Activated CD4-positive, alpha-beta memory T cell treated with anti-CD3 and anti-CD28 coated beads, Interleukin-2, amount 10 ng/mL, durations not matched to agents 7 days and 5 days (primary cell): Measurements from ENCODE around the gene KIAA1614. TPM values are rescaled to one million over a fixed set of nuclear protein-coding genes. Genes with fewer than 3 reads are reported as not detected.

ENCODE experiments used
- CTCF ChIA-PET: fragments of 350-600 bp; sonication (Branson Sonifier 250); formaldehyde crosslinking; loops from one replicate; lab custom pipeline; 2021; ENCODE audit warnings: antibody characterized with exemption, inconsistent platforms; lab: Charles Lee
- POLR2A ChIA-PET: fragments of 350-600 bp; sonication (Branson Sonifier 250); formaldehyde crosslinking; loops from one replicate; lab custom pipeline; 2021; ENCODE audit warnings: antibody characterized with exemption; lab: Charles Lee
- DNase-seq: peaks from one replicate; pipeline ENCODE4 v3.0.0-alpha.2; 2020
- H3K27ac Mint-ChIP-seq: one replicate; pipeline ENCODE4 v1.8.0; 2021; ENCODE audit warnings: mild to moderate bottlenecking, mixed read lengths
- H3K27me3 Mint-ChIP-seq: one replicate; pipeline ENCODE4 v1.8.0; 2021; ENCODE audit warnings: mixed read lengths
- H3K36me3 Mint-ChIP-seq: one replicate; pipeline ENCODE4 v1.8.0; 2021; ENCODE audit warnings: low read depth, mixed read lengths
- H3K4me1 Mint-ChIP-seq: one replicate; pipeline ENCODE4 v1.8.0; 2021; ENCODE audit warnings: mixed read lengths
- H3K4me3 Mint-ChIP-seq: one replicate; pipeline ENCODE4 v1.8.0; 2021; ENCODE audit warnings: mild to moderate bottlenecking, mixed read lengths
- H3K9me3 Mint-ChIP-seq: one replicate; pipeline ENCODE4 v1.8.0; 2021; ENCODE audit warnings: mixed read lengths
- total RNA-seq, 2 experiments: library from RNA; stranded (reverse); gene quantifications; one replicate each; pipeline ENCODE4 v1.2.3, GENCODE V29; 2021

Gene KIAA1614
- total RNA-seq, 2 experiments from 2014 or later, result 0.03 to 0.13 TPM

DNA sequence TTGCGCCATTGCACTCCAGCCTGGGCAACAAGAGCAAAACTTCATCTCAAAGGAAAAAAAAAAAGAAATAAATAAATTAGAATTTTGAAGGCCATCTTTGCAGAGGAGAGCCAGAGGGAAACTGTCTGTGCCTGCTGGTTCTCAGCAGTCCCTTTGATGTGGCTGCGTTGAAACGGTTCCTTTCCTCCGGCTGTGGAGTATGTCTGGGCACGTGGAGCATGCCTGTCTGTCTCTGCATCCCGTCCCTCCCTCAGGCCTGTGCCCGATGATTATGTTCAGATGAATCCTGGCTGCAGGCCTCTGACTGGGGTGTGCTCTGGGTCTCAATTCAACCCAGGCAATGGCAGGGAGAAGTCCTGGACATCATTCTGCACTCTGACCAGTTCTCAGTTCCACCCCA lies 33.4 kb downstream of the KIAA1614 start:
- POLR2A ChIA-PET, result no interaction called here
- Mint-ChIP-seq H3K9me3 (peaks cover 29% of the 10 kb centered on the region), H3K4me1 (no peaks in the 10 kb centered on the region), H3K36me3 (peaks cover 38% of the 10 kb centered on the region), H3K4me3 (no peak overlapping the region), H3K27me3 (no peaks in the 10 kb centered on the region), H3K27ac (no peak overlapping the region)
- CTCF ChIA-PET, result no interaction called here
- no peak for DNase-seq

DNA sequence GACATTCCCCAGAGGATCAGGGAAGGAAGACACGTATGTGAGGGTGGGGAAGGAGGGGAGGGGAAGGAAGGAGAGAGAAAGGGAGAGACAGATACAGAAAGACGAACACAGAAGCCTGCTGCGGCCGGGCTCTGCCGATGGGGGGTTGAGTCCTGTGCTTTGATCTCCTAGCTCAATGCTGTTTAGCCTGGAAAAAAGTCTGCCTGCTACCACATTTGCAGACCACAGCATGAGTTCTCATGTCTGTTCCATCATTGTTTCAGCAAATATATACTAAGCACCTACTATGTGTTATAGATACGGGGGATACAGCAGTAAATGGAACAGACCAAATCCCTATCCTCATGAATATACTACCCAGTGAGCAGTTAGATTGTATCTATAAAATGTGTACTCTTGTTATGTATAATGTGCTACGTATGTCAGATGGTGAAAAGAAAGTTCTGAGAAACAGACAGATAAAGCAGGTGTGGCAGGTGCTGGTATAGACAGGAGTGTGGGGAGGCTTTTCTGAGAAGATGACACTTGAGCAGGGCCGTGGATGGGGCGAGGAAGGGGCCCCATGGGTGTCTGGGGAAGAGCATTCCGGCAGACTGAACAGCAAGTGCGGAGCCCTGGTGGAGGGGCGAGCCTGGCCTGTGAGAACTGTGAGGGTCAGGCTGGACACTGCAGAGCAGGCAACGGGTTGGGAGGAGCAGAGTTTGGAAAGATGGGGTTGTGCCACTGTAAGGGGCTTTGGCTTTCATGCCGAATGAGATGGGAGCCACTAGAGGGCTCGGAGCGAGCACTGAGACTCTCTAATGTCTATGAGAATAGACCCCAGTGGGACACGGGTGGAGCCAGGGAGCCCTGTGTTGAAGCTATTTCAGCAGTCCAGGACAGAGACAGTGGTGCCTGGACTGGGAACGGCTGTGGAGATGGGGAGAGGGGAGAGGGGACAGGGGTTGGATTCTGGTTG lies 34.1 kb downstream of the KIAA1614 start:
- DNase-seq, result no peak
- ChIA-PET POLR2A (no interaction called here), CTCF (no interaction called here)
- no peak overlapping the region for H3K4me3 Mint-ChIP-seq
- H3K36me3 Mint-ChIP-seq, result peaks cover 38% of the 10 kb centered on the region
- H3K4me1 Mint-ChIP-seq, result no peaks in the 10 kb centered on the region
- no peak overlapping the region for H3K27ac Mint-ChIP-seq
- H3K9me3 Mint-ChIP-seq, result peaks cover 29% of the 10 kb centered on the region
- H3K27me3 Mint-ChIP-seq, result no peaks in the 10 kb centered on the region

DNA sequence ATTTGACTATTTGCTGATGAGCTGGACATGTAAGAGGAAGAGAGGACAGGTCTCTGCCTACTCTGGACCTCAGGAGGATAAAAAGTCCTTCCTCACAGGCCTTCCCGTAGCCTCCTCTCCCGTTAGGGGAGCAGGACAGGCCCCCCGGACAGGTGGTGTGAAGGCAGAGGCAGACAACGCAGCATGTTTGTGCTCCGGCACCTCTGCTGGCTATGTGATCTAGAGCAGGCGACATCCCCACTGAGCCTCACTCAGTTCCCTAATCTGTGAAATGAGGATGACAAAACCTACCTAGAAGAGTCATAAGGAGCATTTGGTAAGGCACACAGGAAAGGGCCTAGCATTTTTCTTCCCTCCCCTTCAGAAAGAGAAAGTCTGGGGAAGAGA lies 34.8 kb downstream of the KIAA1614 start:
- H3K4me3 Mint-ChIP-seq, result no peak overlapping the region
- no peaks in the 10 kb centered on the region for H3K4me1 Mint-ChIP-seq
- H3K27ac Mint-ChIP-seq, result no peak overlapping the region
- no peak for DNase-seq
- POLR2A ChIA-PET, result no interaction called here
- H3K36me3 Mint-ChIP-seq, result peaks cover 38% of the 10 kb centered on the region
- H3K9me3 Mint-ChIP-seq, result peaks cover 29% of the 10 kb centered on the region
- CTCF ChIA-PET, result no interaction called here
- H3K27me3 Mint-ChIP-seq, result no peaks in the 10 kb centered on the region

DNA sequence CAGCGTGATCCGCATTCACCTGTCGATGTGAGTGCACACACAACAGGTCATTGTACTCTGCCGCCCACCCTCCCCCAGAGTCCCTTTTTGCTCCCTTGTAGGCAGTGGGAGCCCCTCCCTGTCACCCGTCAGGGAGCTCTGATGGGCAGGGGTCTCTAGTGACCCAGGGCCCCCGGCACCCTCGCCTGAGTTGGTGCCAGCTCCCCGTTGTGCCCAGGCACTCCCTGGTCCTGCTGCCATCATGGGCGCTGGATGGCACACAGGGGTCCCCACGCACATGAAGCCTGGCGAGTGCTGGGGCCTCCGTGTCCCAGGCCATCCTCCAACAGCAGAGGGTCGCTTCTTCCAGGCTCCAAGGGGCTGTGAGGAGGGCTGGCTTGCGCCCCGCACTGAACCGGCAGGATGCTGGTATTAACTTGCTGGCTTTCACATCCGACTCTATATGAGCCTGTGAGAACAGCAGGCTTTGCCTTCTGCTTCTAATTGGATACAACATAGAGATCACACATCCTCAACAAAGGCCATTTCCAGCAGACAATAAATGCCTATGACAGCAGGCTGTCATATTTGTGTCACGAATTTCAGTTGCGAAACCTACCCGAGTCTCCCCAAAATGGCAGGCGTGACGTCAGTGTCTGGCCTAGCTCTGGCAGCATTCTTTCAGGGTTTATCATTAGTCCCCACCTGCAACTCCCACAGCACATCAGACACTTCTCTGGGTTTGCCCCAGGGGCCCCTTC lies 35.4 kb downstream of the KIAA1614 start:
- ChIA-PET CTCF (no interaction called here), POLR2A (no interaction called here)
- H3K9me3 Mint-ChIP-seq, result peaks cover 29% of the 10 kb centered on the region
- H3K27ac Mint-ChIP-seq, result no peak overlapping the region
- H3K36me3 Mint-ChIP-seq, result peaks cover 38% of the 10 kb centered on the region
- H3K4me3 Mint-ChIP-seq, result no peak overlapping the region
- no peaks in the 10 kb centered on the region for H3K4me1 Mint-ChIP-seq
- no peak for DNase-seq
- no peaks in the 10 kb centered on the region for H3K27me3 Mint-ChIP-seq

DNA sequence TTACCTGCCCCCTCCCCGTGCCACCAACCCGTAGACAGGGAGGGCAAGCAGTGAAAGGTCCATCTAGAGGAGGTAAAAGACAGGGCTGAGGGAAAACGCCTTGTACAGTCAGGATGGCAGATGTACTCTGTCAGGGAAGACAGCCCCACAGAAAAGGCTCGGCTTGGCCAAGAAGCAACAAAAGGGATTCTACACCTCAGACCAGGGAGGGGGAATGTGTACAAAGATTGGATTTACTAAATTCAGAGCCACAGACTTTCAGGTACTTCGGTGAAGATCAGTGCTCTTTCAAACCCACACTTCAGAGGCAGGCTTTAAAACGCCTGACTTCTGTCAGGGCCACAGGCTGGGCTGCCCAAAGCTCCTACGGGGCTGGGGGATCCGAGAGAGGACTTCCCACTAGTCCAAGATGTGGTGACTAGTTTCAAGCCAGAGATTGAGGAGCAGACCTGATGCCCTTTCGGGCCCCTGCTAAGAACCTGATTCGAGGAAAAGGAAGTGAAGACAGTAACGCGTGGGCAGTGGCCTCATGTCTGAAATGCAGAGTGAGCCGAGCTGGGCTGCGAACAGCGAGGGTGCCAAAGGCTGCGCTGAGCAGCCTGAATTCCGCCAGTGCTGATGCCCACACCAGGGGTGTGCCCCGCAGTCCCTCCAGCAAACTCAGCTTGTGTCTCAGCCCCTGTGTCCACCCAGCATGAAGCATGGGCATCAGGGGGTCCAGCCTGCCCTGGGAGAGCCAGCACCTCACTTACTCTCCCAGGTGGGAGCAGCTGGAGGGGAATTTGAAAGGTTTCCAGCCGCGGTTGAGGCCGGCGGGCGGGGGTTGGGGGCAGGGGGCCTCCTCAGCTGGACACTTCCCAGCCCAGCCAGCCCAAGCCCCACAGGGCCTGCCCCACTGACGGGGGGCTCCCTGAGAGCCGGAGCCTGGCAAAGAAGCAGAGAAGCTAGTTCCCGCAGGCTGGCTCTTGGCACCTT lies 36.2 kb downstream of the KIAA1614 start:
- Mint-ChIP-seq H3K4me1 (peaks cover 3% of the 10 kb centered on the region), H3K9me3 (peaks cover 29% of the 10 kb centered on the region), H3K4me3 (no peak overlapping the region), H3K36me3 (peaks cover 38% of the 10 kb centered on the region), H3K27ac (no peak overlapping the region), H3K27me3 (no peaks in the 10 kb centered on the region)
- ChIA-PET CTCF (no interaction called here), POLR2A (interaction anchor here (0.7 kb wide), 1 partner anchor 69 kb away, joined by 3 read pairs; no protein-coding TSS in a partner anchor)
- DNase-seq, result no peak

DNA sequence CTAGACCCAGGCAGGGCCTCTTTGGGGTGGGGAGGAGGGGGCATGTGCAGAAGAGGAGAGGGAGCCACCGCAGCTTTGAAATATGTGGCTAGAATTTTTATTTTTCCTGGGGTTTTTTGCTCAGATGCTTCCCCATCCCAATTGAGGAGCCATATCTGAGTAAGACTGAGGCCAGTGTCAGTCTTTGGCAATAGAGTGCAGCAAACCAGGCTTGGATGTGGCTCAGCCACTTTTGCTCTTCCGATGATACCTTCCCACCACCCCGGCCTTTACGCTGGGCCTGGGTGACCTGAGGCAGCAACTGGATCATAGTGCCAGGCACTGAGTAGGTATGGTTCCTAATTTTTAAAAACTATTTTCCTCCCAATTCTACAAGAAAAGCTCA lies 36.9 kb downstream of the KIAA1614 start:
- ChIA-PET CTCF (no interaction called here), POLR2A (interaction anchor here (0.7 kb wide), 1 partner anchor 69 kb away, joined by 3 read pairs; no protein-coding TSS in a partner anchor)
- Mint-ChIP-seq H3K27me3 (no peaks in the 10 kb centered on the region), H3K4me3 (no peak overlapping the region), H3K4me1 (peaks cover 6% of the 10 kb centered on the region), H3K9me3 (peaks cover 25% of the 10 kb centered on the region), H3K36me3 (peaks cover 38% of the 10 kb centered on the region), H3K27ac (no peak overlapping the region)
- DNase-seq, result no peak

DNA sequence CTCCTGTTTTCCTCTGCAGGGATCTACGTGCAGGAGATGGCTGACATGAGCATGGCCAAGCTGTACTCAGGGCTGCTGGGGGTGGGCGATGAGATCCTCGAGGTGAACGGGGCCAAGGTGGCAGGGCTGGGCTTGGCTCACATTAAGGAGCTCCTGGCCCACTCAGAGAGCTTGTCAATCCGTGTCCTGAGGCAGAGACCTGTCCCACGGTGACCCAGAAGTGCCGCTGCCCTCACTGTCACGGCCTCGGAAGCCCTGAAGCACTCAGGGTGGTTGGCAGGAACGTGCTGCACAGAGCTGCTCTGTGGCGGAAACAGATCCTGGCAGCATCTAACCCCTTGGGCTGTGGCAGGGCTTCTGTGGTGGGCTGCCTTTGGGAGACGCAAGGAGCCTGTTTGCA lies 37.6 kb downstream of the KIAA1614 start:
- Mint-ChIP-seq H3K4me3 (no peak overlapping the region), H3K9me3 (peaks cover 24% of the 10 kb centered on the region), H3K36me3 (peaks cover 38% of the 10 kb centered on the region), H3K27ac (no peak overlapping the region), H3K27me3 (no peaks in the 10 kb centered on the region), H3K4me1 (peaks cover 7% of the 10 kb centered on the region)
- no peak for DNase-seq
- ChIA-PET POLR2A (no interaction called here), CTCF (no interaction called here)

DNA sequence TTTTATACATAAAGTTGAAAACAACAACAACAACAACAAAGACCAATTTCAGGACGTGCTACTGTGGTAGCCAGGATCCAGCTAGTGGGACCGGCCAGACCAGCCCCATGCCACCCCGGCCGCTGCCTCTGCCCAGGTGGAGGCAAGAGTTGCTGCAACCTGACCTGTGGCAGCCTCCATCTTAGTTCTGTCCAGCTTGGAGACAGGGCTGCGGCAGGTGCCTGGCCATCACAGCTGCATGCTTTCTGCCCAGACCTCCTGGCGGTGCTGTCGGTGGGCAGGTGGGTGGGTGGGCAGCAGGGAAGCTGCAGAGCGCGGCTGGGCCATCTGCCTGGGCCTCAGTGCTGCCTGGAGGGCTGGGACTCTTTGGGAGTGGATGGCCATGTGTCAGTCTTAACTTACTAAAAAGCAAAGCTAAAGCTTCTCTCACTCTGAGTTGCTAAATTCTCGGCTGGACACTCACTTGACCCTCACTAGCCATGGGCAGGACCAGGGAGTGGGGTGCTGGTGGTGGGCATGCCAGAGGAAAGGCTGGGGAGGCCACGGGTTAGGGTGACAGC lies 38.6 kb downstream of the KIAA1614 start:
- DNase-seq, result no peak
- ChIA-PET POLR2A (interaction anchor here (2.1 kb wide), 1 partner anchor 71 kb away, joined by 5 read pairs; no protein-coding TSS in a partner anchor), CTCF (no interaction called here)
- Mint-ChIP-seq H3K4me1 (peaks cover 7% of the 10 kb centered on the region), H3K36me3 (peaks cover 35% of the 10 kb centered on the region), H3K4me3 (no peak overlapping the region), H3K27me3 (no peaks in the 10 kb centered on the region), H3K9me3 (peaks cover 21% of the 10 kb centered on the region), H3K27ac (no peak overlapping the region)

DNA sequence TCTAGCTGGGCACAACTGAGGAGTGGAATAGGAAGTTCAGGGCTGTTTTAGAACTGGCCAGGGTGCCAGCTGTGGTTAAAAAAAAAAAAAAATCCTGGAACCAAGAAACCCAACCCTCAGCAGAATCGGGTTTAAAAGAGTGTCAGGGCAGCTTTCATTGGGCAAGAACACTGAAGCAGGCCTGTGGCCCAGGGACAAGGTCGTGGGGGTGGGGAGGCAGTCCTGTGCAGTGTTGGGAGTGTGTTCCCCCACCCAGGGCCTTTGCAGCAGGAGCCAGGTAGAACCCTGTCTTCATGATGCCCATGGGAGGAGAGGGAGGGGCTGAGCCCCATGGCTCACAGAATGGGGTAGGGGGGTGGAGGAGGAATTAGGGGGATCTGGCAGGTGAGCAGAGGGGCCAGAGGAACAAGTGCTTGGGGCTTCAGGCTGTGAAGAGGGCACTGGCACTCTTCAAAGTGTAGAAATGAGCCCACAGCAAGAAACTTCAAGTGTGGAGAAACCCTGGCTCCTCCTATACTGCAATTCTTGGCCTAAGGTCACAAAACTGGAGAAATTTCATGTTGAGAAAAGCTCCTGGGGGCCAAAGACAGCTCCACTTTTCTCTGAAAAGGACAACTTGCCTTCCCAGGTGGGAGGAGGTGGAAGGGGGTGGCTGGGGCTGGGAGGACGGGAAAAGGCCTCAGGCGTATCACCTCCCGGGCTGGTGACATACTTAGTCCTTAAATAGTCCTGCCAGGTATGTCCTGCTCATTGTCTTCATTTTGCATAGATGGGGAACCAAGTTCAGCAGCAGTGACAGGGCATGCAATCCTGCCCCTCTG lies 39.3 kb downstream of the KIAA1614 start:
- DNase-seq, result no peak
- Mint-ChIP-seq H3K4me3 (no peak overlapping the region), H3K4me1 (peaks cover 7% of the 10 kb centered on the region), H3K36me3 (peaks cover 29% of the 10 kb centered on the region), H3K27me3 (no peaks in the 10 kb centered on the region), H3K9me3 (peaks cover 14% of the 10 kb centered on the region), H3K27ac (no peak overlapping the region)
- ChIA-PET POLR2A (interaction anchor here (2.1 kb wide), 1 partner anchor 70 kb away, joined by 5 read pairs; no protein-coding TSS in a partner anchor), CTCF (no interaction called here)

DNA sequence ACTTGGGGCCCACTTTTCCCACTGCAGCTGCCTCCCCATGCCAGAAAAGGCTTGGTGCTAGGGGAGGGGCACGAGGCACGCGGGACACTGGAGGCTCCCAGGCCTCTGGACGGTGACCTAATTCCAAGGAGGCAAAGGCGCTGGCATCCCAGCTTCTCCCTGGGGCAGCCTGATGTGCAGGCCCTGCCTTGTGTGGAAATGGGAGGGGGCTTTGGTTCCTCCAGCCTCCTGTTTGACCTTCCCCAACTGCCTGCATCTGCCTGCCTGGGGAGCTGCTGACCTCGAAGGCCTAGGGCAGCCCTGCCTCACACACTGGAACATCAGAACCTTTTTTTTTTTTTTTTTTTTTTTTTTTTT lies 39.9 kb downstream of the KIAA1614 start:
- H3K27me3 Mint-ChIP-seq, result no peaks in the 10 kb centered on the region
- peaks cover 23% of the 10 kb centered on the region for H3K36me3 Mint-ChIP-seq
- H3K4me3 Mint-ChIP-seq, result no peak overlapping the region
- no peak for DNase-seq
- peaks cover 7% of the 10 kb centered on the region for H3K4me1 Mint-ChIP-seq
- CTCF ChIA-PET, result no interaction called here
- peaks cover 9% of the 10 kb centered on the region for H3K9me3 Mint-ChIP-seq
- POLR2A ChIA-PET, result interaction anchor here (2.1 kb wide), 1 partner anchor 69 kb away, joined by 5 read pairs; no protein-coding TSS in a partner anchor
- no peak overlapping the region for H3K27ac Mint-ChIP-seq

DNA sequence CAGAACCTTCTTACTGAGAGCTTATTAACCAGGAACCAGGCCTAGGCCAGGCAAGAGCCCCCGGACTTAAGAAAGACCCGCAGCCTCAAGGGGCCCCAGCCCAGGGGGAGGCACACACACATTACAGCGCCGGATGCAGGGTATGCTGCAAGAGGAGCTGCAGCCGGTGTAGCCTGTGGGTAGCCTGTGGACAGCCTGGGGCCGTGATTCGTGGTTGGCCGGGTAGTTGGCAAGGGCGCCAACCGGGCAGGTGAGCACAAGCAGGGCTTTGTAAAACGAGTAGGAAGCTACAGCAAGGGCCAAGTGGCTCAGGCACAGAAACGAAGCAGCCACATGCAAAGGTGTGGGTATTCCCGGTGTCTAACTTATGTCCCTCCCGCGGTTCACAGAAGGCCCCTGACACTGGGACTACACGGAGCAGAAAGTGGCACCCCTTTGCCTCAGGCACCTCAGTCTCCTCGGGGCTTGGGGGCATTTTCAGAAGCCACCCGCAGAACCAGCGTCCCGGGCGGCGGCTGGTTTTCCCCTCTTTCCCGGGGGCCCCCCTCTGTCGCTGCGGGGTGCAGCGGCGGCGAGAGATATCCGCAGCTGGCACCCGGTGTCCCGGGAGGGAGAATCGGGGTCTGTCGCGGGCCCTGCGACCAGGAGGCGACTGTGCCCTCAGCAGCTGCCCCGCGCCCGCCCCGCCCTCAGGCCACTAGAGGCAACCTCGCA lies 40.8 kb downstream of the KIAA1614 start:
- no peak for DNase-seq
- Mint-ChIP-seq H3K27me3 (no peaks in the 10 kb centered on the region), H3K4me1 (peaks cover 7% of the 10 kb centered on the region), H3K36me3 (peaks cover 19% of the 10 kb centered on the region), H3K9me3 (peaks cover 4% of the 10 kb centered on the region), H3K27ac (no peak overlapping the region), H3K4me3 (peak overlapping the region; percentile 58)
- CTCF ChIA-PET, result no interaction called here
- POLR2A ChIA-PET, result interaction anchor here (2.1 kb wide), 1 partner anchor 69 kb away, joined by 5 read pairs; no protein-coding TSS in a partner anchor
